ENCODE measurements around the gene VPS8.
A peak's percentile ranks its signal among the peaks of the same experiment; 100 is the strongest.

Gene VPS8, protein sequence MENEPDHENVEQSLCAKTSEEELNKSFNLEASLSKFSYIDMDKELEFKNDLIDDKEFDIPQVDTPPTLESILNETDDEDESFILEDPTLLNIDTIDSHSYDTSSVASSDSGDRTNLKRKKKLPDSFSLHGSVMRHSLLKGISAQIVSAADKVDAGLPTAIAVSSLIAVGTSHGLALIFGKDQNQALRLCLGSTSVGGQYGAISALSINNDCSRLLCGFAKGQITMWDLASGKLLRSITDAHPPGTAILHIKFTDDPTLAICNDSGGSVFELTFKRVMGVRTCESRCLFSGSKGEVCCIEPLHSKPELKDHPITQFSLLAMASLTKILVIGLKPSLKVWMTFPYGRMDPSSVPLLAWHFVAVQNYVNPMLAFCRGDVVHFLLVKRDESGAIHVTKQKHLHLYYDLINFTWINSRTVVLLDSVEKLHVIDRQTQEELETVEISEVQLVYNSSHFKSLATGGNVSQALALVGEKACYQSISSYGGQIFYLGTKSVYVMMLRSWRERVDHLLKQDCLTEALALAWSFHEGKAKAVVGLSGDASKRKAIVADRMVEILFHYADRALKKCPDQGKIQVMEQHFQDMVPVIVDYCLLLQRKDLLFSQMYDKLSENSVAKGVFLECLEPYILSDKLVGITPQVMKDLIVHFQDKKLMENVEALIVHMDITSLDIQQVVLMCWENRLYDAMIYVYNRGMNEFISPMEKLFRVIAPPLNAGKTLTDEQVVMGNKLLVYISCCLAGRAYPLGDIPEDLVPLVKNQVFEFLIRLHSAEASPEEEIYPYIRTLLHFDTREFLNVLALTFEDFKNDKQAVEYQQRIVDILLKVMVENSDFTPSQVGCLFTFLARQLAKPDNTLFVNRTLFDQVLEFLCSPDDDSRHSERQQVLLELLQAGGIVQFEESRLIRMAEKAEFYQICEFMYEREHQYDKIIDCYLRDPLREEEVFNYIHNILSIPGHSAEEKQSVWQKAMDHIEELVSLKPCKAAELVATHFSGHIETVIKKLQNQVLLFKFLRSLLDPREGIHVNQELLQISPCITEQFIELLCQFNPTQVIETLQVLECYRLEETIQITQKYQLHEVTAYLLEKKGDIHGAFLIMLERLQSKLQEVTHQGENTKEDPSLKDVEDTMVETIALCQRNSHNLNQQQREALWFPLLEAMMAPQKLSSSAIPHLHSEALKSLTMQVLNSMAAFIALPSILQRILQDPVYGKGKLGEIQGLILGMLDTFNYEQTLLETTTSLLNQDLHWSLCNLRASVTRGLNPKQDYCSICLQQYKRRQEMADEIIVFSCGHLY (N-terminal part only)

GRCh38 chr3:184811999-184812661, at the start of gene VPS8:
VPS8 (plus strand) TSS chr3:184812166; CDS start chr3:184824633, 12,467 bp downstream.
- peak; percentile 93 to 96 (median 96) for DNase-seq (ENCODE audit: low read depth in 3 of 3)

DNA sequence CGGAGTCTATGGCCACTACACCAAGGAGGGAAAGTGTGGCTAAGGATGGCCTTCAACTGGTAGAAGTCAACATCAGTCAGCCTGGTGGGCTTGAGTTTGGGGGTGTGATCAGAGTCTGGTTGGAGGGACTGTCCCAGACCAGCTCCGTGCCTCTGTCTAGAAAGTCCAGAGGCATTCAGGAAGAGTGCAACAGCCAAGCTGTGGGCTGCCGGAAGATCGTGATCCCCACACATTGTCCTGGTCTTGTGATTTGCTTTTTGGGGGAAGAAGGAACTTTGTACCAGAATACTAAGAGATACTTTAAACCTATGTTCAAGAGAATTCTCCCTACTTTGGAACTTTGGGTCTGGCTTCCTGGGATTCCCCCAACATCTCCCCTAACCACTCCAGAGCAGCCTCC, 47.8 kb upstream of the VPS8 start:
- DNase-seq (ENCODE audit: low read depth in 3 of 3) = no peak

DNA sequence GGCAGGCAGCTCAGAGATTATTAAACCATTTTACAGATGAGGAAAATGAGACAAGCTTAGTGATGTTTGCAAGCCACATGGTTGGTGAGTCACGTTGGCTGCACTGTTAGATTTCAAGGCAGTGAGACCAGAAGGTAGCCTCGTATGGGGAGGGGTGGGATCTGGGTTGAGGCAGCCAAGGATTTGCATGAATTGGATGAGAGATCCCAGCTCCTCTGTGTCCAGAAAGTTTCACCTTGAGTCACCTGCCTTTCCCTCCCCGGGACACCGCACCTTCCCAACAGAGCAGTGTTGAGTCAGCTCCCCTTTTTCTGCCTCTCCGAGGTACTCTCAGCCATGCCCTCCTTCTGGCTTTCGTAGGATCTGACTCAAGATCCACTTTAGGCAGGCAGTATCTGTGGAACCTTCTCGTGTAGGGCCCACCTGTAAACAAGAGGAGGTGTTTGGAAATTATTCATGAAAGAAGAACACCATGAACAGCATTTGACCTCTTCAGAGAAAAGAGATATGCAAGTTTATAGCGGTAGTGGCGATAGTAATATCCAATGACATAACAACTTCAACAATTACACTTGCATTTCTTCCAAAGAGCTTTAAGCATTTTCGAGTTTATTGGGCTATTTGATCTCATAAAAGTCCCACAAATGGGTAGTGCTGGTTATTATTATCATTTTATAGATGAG, 46.8 kb upstream of the VPS8 start:
- DNase-seq (ENCODE audit: low read depth in 3 of 3) = no peak

DNA sequence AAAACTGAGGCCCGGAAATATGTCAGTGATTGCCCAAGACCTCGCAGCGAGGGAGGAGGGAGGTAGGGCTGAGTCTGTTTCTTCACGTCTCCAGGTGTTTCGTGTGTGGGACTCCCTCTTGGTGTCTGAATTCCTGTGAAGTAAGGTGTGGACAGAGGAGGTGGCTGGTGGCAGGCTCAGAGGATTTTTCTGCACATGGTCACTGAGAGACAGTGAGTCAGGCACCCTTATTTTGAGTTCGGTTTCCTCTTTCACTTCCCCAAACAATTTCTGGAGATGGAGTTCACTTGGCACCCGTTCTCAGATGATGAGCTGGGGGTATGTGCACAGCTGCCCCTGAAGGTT, 46.3 kb upstream of the VPS8 start:
- no peak for DNase-seq (ENCODE audit: low read depth in 3 of 3)

DNA sequence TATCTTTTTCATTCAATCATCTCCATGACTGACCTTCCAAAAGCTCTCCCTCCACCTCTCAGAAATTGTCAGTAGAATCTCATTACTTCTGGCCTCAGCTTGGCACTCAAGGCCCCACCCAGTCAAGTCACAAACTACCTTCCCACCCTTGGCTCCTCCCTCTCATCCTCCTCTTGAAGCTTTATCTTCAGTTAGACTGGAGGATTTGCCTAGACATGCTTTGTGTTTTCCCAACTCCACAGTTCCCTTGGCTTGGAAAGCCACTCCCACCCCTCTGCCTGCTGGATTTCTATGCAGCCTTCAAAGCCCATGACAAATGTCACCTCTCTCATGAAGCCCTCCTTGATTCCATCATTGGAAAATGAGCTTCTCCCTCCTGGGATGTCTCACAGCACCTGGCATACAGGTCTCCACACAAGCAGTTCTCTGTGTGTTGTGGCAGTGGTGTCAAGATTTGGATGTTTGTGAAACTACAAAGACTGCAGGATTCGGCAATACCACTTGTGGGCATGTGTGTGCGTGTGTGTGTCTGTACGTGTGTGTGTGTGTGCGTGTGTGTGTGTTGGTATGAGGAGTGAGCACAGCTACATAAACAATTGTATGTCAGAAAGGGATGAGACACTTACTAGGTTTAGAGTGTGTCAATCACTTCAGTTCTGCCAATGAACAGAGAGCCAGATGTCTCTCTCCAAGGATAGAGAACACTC, 45.3 kb upstream of the VPS8 start:
- no peak for DNase-seq (ENCODE audit: low read depth in 3 of 3)

GRCh38 chr3:184767377-184767776, 44.6 kb upstream of the VPS8 start:
- DNase-seq (ENCODE audit: low read depth in 3 of 3) = no peak

- DNase-seq (ENCODE audit: low read depth in 3 of 3) = no peak
Measured at GRCh38 chr3:184769382-184770170, 42.4 kb upstream of the VPS8 start.

DNA sequence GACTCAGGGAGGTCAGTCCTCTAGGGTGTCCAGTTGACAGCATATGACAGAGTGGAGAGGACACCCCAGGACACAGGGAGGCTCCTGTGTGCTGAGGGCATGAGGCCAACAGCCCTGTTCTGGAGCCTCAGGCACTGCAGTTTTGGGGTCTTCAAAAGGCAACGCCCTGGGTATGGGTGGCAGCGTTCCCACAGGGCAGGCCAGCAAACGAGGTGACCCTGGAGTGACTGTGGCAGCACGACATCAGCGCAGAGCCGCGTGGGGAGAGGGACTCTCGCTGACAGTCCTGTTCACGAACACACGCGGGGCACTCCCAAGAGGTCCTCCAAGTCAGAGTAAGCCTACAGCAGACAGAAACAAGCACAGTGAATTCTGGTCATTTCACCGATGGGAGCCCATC, 41.4 kb upstream of the VPS8 start:
- DNase-seq (ENCODE audit: low read depth in 3 of 3) = no peak

GRCh38 chr3:184771301-184772127, 40.5 kb upstream of the VPS8 start:
- no peak for DNase-seq (ENCODE audit: low read depth in 3 of 3)

DNA sequence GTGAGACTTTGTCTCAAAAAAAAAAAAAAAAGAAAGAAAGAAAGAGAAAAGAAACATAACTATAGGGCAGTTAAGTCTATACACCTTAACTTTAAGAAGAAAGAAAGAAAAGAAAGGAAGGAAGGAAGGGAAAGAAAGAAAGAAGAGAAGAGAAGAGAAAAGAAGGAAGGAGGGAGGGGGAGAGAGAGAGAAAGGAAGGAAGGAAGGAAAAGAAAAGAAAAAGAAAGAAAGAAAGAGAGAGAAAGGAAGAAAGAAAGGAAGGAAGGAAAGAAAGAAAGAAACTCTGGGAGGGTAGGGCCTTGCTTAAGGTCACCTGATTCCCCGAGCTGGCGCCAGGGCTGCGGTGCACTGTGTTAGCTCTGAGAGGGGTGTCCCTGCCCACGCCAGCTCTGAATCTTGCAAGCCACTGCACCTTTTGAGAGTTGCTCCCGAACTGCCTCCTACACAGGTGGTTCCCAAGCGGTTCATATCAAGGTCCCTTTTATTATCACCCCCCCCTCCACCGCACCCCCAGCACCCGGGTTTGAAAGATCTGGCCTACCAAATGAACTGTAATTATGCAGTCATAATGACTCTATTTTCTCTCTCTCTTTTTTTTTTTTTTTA, 39.2 kb upstream of the VPS8 start:
- DNase-seq (ENCODE audit: low read depth in 3 of 3) = no peak

GRCh38 chr3:184773283-184774186, 38.4 kb upstream of the VPS8 start:
- no peak for DNase-seq (ENCODE audit: low read depth in 3 of 3)

GRCh38 chr3:184776916-184777315, 35.0 kb upstream of the VPS8 start:
- no peak for DNase-seq (ENCODE audit: low read depth in 3 of 3)

DNA sequence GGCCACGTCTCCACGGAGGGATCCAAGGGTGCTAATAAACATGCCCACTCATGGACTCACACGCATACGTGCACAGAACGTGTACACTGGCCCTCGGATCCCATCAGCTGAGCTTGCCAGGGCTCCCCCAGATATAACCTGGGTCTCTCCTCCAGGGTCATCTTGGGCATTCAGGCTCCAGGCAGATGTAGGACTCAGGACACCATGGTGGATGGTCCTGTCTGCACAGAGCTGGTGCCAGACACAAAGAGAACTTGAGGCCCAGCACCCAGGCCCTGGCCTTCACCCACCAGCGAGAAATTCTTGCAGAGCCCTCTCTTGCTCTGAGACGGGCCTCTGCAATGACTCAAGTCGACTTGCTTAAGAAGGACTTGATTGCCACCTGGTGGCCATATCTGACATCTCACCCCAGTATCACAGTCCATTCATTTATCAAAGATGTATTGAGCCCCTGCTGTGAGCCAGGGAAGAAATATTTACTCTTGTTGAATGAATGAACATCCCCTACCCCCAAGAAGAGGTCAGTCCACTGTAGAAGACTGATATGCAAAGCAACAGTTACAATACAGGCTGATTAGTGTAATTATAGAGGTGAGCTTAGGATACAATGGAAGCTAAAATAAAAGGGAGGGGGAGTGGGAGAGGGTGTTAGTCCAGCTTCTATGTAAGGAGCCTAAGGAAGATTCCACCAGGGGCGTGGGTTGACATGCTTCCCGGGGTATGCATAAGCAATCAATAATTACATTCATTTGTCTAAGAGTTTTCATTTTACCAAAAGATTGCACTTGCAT, 34.2 kb upstream of the VPS8 start:
- peak; percentile 53 to 68 (median 65) for DNase-seq (ENCODE audit: low read depth in 3 of 3)

DNA sequence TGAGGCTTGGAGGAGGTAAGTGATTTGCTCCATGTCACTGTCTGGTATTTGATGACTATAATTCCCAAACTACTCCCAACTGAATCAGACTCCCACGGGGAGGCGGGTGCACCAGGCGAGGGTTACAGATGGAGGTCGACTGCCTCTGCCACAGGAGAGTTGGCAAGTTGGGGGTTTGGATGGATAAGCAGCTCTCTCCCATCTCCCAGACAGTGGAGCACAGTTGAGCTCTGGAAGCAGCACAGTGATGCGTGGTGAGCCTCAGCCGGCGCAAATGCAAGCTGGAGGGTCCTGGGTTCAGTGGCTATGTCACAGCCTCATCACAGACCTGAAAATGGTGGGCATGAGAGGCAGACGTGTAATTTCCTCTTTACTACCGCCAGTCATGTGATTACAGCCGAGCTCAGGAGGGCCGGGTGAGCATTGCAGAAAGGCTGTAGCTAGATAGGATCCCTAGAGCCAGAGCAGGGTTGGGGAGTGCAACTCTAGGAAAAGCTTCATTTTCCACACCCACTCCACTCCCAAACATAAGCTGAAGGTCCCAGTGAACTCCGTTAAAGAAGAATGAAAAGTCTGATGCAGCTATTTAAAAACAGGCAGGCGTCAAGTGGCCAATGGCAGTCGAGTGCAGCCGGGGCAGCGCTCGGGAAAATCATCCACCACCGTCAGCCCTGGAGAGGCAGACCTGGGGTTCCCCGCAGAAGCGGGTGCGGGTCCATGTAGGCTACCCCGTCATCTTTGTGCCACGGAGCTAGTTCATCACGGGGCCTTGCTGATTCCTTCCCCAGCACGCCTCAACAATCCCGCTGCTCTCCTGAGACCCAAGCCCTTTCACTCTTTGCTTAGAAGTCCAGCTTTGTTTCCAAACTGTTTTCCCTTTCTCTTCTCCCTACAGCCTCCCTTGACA, 33.3 kb upstream of the VPS8 start:
- DNase-seq (ENCODE audit: low read depth in 3 of 3) = no peak

DNA sequence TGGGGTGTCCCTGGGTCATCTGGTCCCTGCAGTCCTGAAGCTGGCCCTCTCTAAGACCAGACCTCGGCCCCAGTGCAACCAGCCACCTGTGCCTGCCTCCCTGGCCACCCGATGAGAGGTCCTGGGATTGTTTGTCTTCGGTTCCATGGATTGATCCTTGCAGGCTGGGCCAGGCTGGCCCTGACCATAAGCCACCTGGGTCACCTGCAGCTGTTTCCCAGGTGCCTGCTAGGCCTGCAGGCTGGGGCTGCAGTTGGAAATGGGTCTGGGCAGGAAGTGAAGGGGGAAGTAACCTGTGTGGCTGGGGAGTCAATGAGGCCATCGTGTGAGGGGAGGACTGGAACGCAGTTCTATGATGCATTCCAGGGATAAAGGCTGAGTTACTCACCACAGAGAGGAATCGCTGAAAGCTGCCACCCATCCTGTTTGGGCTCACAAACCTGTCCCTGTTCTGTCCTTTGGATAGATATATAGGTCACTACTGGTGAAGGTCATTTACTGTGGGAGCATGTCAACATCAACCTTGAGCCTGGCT, 30.9 kb upstream of the VPS8 start:
- no peak for DNase-seq (ENCODE audit: low read depth in 3 of 3)
